A549 treated with dexamethasone at 1 μM for 4 hours (cell line): ENCODE data around the gene ANKH. TPM values are rescaled to one million over a fixed set of nuclear protein-coding genes. Genes with fewer than 3 reads are reported as not detected.

Source experiments
- total RNA-seq: library from RNA; stranded (reverse); fragments of 200-300 nt; extraction: Qiagen RNA extraction; gene quantifications from 5 replicates; pipeline ENCODE4 v1.2.3, GENCODE V29; 2022

The ANKH gene
- total RNA-seq: 17.9 to 22.8 TPM (median 20.6 TPM) in 5 replicates

GRCh38 chr5:14871214-14872069 lies at the start of gene ANKH:
Gene ANKH, minus strand, starts transcription at chr5:14871778. Its CDS starts 331 bp downstream, at chr5:14871447.

DNA sequence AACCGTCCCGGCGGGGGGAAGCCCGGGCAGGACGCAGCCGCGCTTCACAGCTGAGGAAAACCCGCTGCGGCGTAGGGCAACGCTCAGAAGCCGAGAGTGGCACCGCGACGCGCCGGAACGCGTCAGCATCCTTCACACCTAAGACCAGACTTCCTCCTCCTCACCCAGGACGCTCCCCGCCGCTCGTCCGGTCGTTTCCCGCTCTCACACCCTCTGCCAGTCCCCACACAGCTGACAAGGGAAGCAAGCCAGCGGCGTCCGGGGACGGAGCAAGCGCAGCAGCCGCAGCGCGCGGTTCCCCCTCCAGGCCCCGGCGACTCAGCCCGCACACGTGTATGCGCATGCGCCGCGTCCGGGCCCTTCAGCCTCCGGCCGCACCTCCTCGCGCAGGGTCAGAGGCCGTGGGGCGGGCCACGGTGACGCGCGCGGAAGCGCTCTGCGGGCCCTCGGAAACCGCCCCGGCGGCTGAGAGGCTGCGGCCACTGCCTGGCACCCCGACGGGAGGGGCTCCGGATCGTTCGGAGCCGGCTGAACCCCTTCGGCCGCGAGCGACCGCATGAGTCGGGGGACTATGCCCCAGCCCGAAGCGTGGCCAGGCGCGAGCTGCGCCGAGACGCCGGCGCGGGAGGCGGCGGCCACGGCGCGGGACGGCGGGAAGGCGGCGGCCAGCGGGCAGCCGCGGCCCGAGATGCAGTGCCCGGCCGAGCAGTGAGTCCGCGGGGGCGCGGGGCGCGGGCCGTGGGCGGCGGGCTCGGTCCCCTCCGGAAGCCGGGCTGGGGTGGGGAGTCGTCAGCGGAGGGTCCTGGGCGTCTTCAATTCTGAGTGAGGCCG lies 207.1 kb downstream of the ANKH start, which contains the start of gene OTULIN:
TSS of gene OTULIN (plus strand) at position 449 of the 831 bp plus-strand sequence. CDS start at position 557, 108 bp downstream.

Other genes starting within 250 kb of the ANKH start
- gene OTULIN, start 207.1 kb downstream of the ANKH start, total RNA-seq: 15.7 to 22.4 TPM (median 21.2 TPM) in 5 replicates